HepG2 (cell line): ENCODE data around the gene RUSF1. TPM values are rescaled to one million over a fixed set of nuclear protein-coding genes. Genes with fewer than 3 reads are reported as not detected.
A peak's percentile ranks its signal among the peaks of the same experiment; 100 is the strongest.

Experiments
- ATAC-seq: fragments of 200-7000 bp; cut with Tn5 transposase; 3 replicates; pipeline ENCODE4 v1.9.1; 2020; ENCODE audit warnings: mild to moderate bottlenecking, moderate library complexity
- BruUV-seq: library from RNA; stranded (reverse); fragments of 400-500 nt; replicated peaks from 2 replicates; lab custom pipeline; 2021; lab: Mats Ljungman, UMichigan
- CTCF ChIA-PET: fragments of 300-600 bp; formaldehyde crosslinking; extraction: SDS; loops from one replicate; lab custom pipeline; 2021; ENCODE audit warnings: low total read pairs, inconsistent platforms, low intra/inter-chr PET ratio; lab: Yijun Ruan, JAX
- POLR2A ChIA-PET: fragments of 350-600 bp; sonication (Branson Sonifier 250); formaldehyde crosslinking; loops from one replicate; lab custom pipeline; 2020; ENCODE audit warnings: antibody characterized with exemption, inconsistent platforms; lab: Yijun Ruan, JAX
- DNase-seq: peaks from one replicate; pipeline ENCODE4 v3.0.0-alpha.2; 2015; ENCODE audit warnings: low spot score
- FAIRE-seq: peaks from 3 replicates; lab custom pipeline; 2011; peaks lifted over from hg19 to GRCh38; lab: Jason Lieb, UNC
- H2AFZ ChIP-seq: one replicate; pipeline ENCODE4 v1.6.1; 2011; ENCODE audit warnings: low read length, inconsistent platforms
- H3K27ac ChIP-seq: fragments of 300-600 bp; 3 replicates; pipeline ENCODE4 v1.8.0; 2011; ENCODE audit warnings: mixed run types, mild to moderate bottlenecking, mixed read lengths, low read length, inconsistent platforms; ENCODE audit not compliant: insufficient read depth; ENCODE audit errors: extremely low read length
- H3K27me3 ChIP-seq, 2 experiments: fragments of 200-600 bp in 1 of 2; 2 replicates in 1 of 2; 3 replicates in 1 of 2; pipeline versions ENCODE4 v1.6.0 to v1.8.0; 2011; ENCODE audit warnings: low read length in 2 of 2, mild to moderate bottlenecking in 2 of 2, moderate library complexity in 2 of 2, inconsistent platforms in 1 of 2; ENCODE audit not compliant: insufficient read depth in 2 of 2, control insufficient read depth in 1 of 2
- H3K36me3 ChIP-seq, 2 experiments: fragments of 200-600 bp in 1 of 2; replicated peaks in 1 of 2; 2 replicates in 1 of 2; 3 replicates in 1 of 2; pipeline versions ENCODE4 v1.5.1 to v1.8.0; 2011; ENCODE audit warnings: low read length in 2 of 2, inconsistent platforms in 1 of 2; ENCODE audit not compliant: insufficient read depth in 2 of 2, control insufficient read depth in 1 of 2
- H3K4me1 ChIP-seq: 2 replicates; pipeline ENCODE4 v1.5.1; 2012; ENCODE audit warnings: low read length, inconsistent platforms; ENCODE audit not compliant: insufficient read depth
- H3K4me2 ChIP-seq: 2 replicates; pipeline ENCODE4 v1.6.0; 2011; ENCODE audit warnings: low read depth, low read length, inconsistent platforms
- H3K4me3 ChIP-seq, 3 experiments: fragments of 200-600 bp in 1 of 3; sonication (generic), shearing (Covaris generic) in 1 of 3; replicated peaks in 1 of 3; 2 replicates each; pipeline ENCODE4 v1.5.1; 2011 to 2016; ENCODE audit warnings: low read length in 3 of 3, inconsistent platforms in 2 of 3, low read depth in 2 of 3, mild to moderate bottlenecking in 2 of 3, control low read depth in 1 of 3, mixed read lengths in 1 of 3; ENCODE audit not compliant: insufficient read depth in 1 of 3
- H3K79me2 ChIP-seq: one replicate; pipeline ENCODE4 v1.6.1; 2011; ENCODE audit warnings: low read length, inconsistent platforms; ENCODE audit not compliant: insufficient read depth
- H3K9ac ChIP-seq: 2 replicates; pipeline ENCODE4 v1.6.0; 2011; ENCODE audit warnings: mild to moderate bottlenecking, low read depth, low read length, inconsistent platforms; ENCODE audit not compliant: insufficient read depth
- H3K9me3 ChIP-seq: 2 replicates; pipeline ENCODE4 v1.5.1; 2012; ENCODE audit warnings: mild to moderate bottlenecking, low read length
- H4K20me1 ChIP-seq: 2 replicates; pipeline ENCODE4 v1.6.0; 2011; ENCODE audit warnings: inconsistent platforms, mild to moderate bottlenecking, low read length, moderate library complexity; ENCODE audit not compliant: insufficient read depth
- AHR ChIP-seq: IDR thresholded peaks from 2 replicates; pipeline ENCODE4 v1.6.1; 2018; ENCODE audit warnings: missing genetic modification reagents, missing compliant biosample characterization
- ARNT ChIP-seq: fragments of 450-650 bp; IDR thresholded peaks from 2 replicates; pipeline ENCODE4 v1.6.1; 2017
- CREM ChIP-seq, 2 experiments: sonication (generic) in 1 of 2; formaldehyde crosslinking in 1 of 2; IDR thresholded peaks; 2 replicates each; pipeline versions ENCODE4 v1.4.0 to v1.6.1; 2016 to 2020; ENCODE audit warnings: antibody characterized with exemption in 1 of 2, mild to moderate bottlenecking in 1 of 2, missing genetic modification reagents in 1 of 2
- DMAP1 ChIP-seq: IDR thresholded peaks from 2 replicates; pipeline ENCODE4 v1.6.1; 2016
- FLYWCH1 ChIP-seq: sonication (generic); formaldehyde crosslinking; IDR thresholded peaks from 2 replicates; pipeline ENCODE4 v1.8.1; 2023; ENCODE audit warnings: mild to moderate bottlenecking, missing genetic modification reagents
- KDM4B ChIP-seq: sonication (generic); formaldehyde crosslinking; IDR thresholded peaks from 2 replicates; pipeline ENCODE4 v1.4.0; 2020; ENCODE audit warnings: missing genetic modification reagents
- MAFF ChIP-seq: IDR thresholded peaks from 2 replicates; pipeline ENCODE4 v1.6.1; 2011; ENCODE audit warnings: low read depth, low read length, improper control_type of control experiment
- MAFK ChIP-seq, 2 experiments: IDR thresholded peaks in 1 of 2; conservative IDR thresholded peaks in 1 of 2; 2 replicates each; pipeline ENCODE4 v1.6.1; 2011; ENCODE audit warnings: improper control_type of control experiment in 2 of 2, low read length in 2 of 2
- MTF1 ChIP-seq: sonication (generic); formaldehyde crosslinking; IDR thresholded peaks from 2 replicates; pipeline ENCODE4 v1.5.0; 2020; ENCODE audit warnings: missing genetic modification reagents
- POGZ ChIP-seq: sonication (generic); formaldehyde crosslinking; IDR thresholded peaks from 2 replicates; pipeline ENCODE4 v1.4.0; 2020; ENCODE audit warnings: mild to moderate bottlenecking, missing genetic modification reagents
- TOPORS ChIP-seq: sonication (generic); formaldehyde crosslinking; IDR thresholded peaks from 2 replicates; pipeline ENCODE4 v1.8.0; 2023; ENCODE audit warnings: mild to moderate bottlenecking, missing genetic modification reagents
- ZNF350 ChIP-seq: sonication (generic); formaldehyde crosslinking; IDR thresholded peaks from 2 replicates; pipeline ENCODE4 v1.4.0; 2020; ENCODE audit warnings: mild to moderate bottlenecking, low read depth, missing genetic modification reagents, borderline replicate concordance
- ZNF382 ChIP-seq: sonication (generic); formaldehyde crosslinking; IDR thresholded peaks from 2 replicates; pipeline ENCODE4 v1.5.0; 2020; ENCODE audit warnings: missing genetic modification reagents, mild to moderate bottlenecking, borderline replicate concordance
- ZSCAN20 ChIP-seq: sonication (generic); formaldehyde crosslinking; IDR thresholded peaks from 2 replicates; pipeline ENCODE4 v1.4.0; 2020; ENCODE audit warnings: missing genetic modification reagents, mild to moderate bottlenecking, borderline replicate concordance
- WGBS: methylation state at CpG from one replicate; pipeline ENCODE4 v1.1.6; 2017; ENCODE audit warnings: low lambda C conversion rate; 5-methylcytosine and 5-hydroxymethylcytosine counted together
- in situ Hi-C: cut with HindIII; loops from 2 replicates; pipeline ENCODE4 v1.10.0; 2017; ENCODE audit warnings: low pct_unique_long_range_greater_than_20kb; ENCODE audit not compliant: extremely low pct_ligation_motif_present
- intact Hi-C: fragments of 100-400 bp; cut with micrococcal nuclease; formaldehyde crosslinking; loops from one replicate; pipeline ENCODE4 v1.10.0; 2022; ENCODE audit not compliant: unreplicated experiment
- polyA plus RNA-seq, 8 experiments: library from polyadenylated mRNA; depleted of rRNA in 3 of 8; stranded (reverse) in 7 of 8; unstranded in 1 of 8; fragments of >200 nt; fragmentation: Illumina TruSeq in 4 of 8; extraction: Trizol in 4 of 8; gene quantifications; 2 replicates each; pipeline versions ENCODE4 v1.2.1 to v1.2.3, GENCODE V29; 2011 to 2016; ENCODE audit warnings: low read depth in 4 of 8, missing spikeins in 1 of 8, mixed read lengths in 1 of 8; ENCODE audit not compliant: insufficient read depth in 1 of 8
- total RNA-seq, 5 experiments: library from RNA; depleted of rRNA; stranded (reverse); fragments of >200 nt; fragmentation: Illumina TruSeq; extraction: Trizol; gene quantifications; 2 replicates each; pipeline ENCODE4 v1.2.3, GENCODE V29; 2016; ENCODE audit warnings: low read depth in 1 of 5
- TF ChIP-seq, protein P1 (sequence below): sonication (generic); formaldehyde crosslinking; IDR thresholded peaks from 2 replicates; pipeline ENCODE4 v1.5.0; 2020; ENCODE audit warnings: missing genetic modification reagents, mild to moderate bottlenecking, borderline replicate concordance
- TF ChIP-seq, protein P2 (sequence below): sonication (generic); formaldehyde crosslinking; IDR thresholded peaks from 2 replicates; pipeline ENCODE4 v1.8.0; 2022; ENCODE audit warnings: mild to moderate bottlenecking, missing genetic modification reagents, borderline replicate concordance

The RUSF1 gene
- total and polyA plus RNA-seq, 2 of the 13 experiments (the other 11 are each of a cell fraction or from before 2014, with no cell fraction given): 40.8 to 50.2 TPM

- in situ Hi-C loops: no loop called here
- H3K9ac ChIP-seq: no peak within 1 kb of the TSS
- H3K27ac ChIP-seq: no peak within 1 kb of the TSS
- H3K27me3 ChIP-seq: peaks cover 0 to 40% of the 10 kb centered on the region in 2 experiments; a peak in 4 of 5 replicates
- peaks cover 26% of the 10 kb centered on the region for H3K4me1 ChIP-seq
- no peak within 1 kb of the TSS for H2AFZ ChIP-seq
- TF ChIP-seq MAFK (conservative IDR thresholded peaks at IDR 0.05 in 1 of 2, IDR thresholded peaks at IDR 0.05 in 1 of 2; ENCODE audit: low read length in 2 of 2) (peak; percentile 59 to 85), FLYWCH1 (CRISPR knock-in tag) (no peak), ARNT (no peak), POGZ (CRISPR knock-in tag) (no peak), ZSCAN20 (CRISPR knock-in tag) (no peak), MAFF (peak; percentile 65), TOPORS (no peak)
- TF ChIP-seq, protein P1, sequence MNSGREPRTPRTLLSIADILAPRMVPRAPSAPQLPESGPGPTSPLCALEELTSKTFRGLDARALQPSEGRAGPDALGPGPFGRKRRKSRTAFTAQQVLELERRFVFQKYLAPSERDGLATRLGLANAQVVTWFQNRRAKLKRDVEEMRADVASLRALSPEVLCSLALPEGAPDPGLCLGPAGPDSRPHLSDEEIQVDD (CRISPR knock-in tag): no peak
- TF ChIP-seq, all 625 proteins: peak for 2
- POLR2A ChIA-PET: no interaction called here
- no peak for DNase-seq
- Histone ChIP-seq H3K36me3 (no peaks in the 10 kb centered on the region), H3K4me2 (peak within 1 kb of the TSS; percentile 45; the same call in 1 of the 2 replicates), H4K20me1 (no peaks in the 10 kb centered on the region), H3K4me3 (no peak within 1 kb of the TSS), H3K9me3 (no peaks in the 10 kb centered on the region), H3K79me2 (no peaks in the 10 kb centered on the region)
- ATAC-seq: no peak
- WGBS: 20% methylated on average over 6 of the region's 6 CpGs
- no TSS peak for BruUV-seq
- no peak for FAIRE-seq
- intact Hi-C loops: no loop called here
- CTCF ChIA-PET: no interaction called here
Observed at GRCh38 chr16:31527734-31528274, 19.6 kb upstream of the RUSF1 start, which contains the start of gene AHSP. AHSP (plus strand) TSS chr16:31527900; CDS start chr16:31528140, 240 bp downstream.

DNA sequence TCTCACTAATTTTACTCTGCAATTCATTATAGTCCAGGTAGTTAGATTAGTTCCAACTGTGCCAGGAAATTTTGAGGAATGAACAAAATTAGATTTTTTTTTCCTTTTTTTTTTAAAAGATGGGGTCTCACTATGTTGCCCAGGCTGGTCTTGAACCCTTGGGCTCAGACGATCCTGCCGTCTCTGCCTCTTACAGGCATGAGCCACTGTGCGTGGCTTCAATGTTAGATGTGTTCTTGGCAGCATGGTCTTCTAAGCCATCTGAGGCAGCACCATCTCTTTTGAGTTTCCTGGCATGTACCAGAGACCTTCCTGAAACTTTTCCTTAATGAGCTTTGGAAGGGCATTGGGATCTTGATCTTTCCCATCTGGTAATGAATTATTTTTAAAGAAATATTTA lies 16.9 kb upstream of the RUSF1 start:
- in situ Hi-C loops (no loop called here), intact Hi-C loops (no loop called here)
- POLR2A ChIA-PET: no interaction called here
- Histone ChIP-seq H4K20me1 (no peaks in the 10 kb centered on the region), H3K9me3 (no peaks in the 10 kb centered on the region), H2AFZ (no peak overlapping the region), H3K79me2 (no peaks in the 10 kb centered on the region), H3K4me3 (no peak overlapping the region), H3K4me2 (no peak overlapping the region), H3K9ac (no peak overlapping the region), H3K27me3 (peaks cover 0 to 51% of the 10 kb centered on the region in 2 experiments; a peak in 4 of 5 replicates), H3K36me3 (no peaks in the 10 kb centered on the region), H3K27ac (no peak overlapping the region), H3K4me1 (peaks cover 14% of the 10 kb centered on the region)
- DNase-seq (no peak), ATAC-seq (no peak), FAIRE-seq (no peak)
- no peak for TF ChIP-seq CREM (IDR thresholded peaks at IDR 0.05)
- no peak for TF ChIP-seq CREM (CRISPR knock-in tag; IDR thresholded peaks at IDR 0.05)
- TF ChIP-seq, protein P2, sequence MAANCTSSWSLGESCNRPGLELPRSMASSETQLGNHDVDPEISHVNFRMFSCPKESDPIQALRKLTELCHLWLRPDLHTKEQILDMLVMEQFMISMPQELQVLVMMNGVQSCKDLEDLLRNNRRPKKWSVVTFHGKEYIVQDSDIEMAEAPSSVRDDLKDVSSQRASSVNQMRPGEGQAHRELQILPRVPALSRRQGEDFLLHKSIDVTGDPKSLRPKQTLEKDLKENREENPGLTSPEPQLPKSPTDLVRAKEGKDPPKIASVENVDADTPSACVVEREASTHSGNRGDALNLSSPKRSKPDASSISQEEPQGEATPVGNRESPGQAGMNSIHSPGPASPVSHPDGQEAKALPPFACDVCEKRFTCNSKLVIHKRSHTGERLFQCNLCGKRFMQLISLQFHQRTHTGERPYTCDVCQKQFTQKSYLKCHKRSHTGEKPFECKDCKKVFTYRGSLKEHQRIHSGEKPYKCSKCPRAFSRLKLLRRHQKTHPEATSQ (CRISPR knock-in tag): no peak
- TF ChIP-seq AHR (CRISPR knock-in tag): no peak
- TF ChIP-seq ZNF350 (CRISPR knock-in tag): no peak
- TF ChIP-seq KDM4B: no peak
- no peak for TF ChIP-seq DMAP1 (CRISPR knock-in tag)
- TF ChIP-seq MTF1 (CRISPR knock-in tag): no peak
- no peak for TF ChIP-seq ZNF382 (CRISPR knock-in tag)
- CTCF ChIA-PET: no interaction called here
- BruUV-seq: no TSS peak
- 36% methylated on average over 3 of the region's 3 CpGs for WGBS
